Spleen (tissue), 7 donors: ENCODE results near the gene IDH1.

ENCODE experiments used
- POLR2A ChIP-seq, 3 donors: fragments of 450-650 bp; IDR thresholded peaks; one replicate each; pipeline ENCODE4 v1.5.1; 2017; ENCODE audit warnings: antibody characterized with exemption in 3 of 3, mild to moderate bottlenecking in 1 of 3
- POLR2AphosphoS5 ChIP-seq, 3 donors: sonication (generic); formaldehyde crosslinking; IDR thresholded peaks; one replicate each; pipeline ENCODE4 v1.5.1; 2017; ENCODE audit warnings: antibody characterized with exemption in 3 of 3
- TF ChIP-seq, protein P1 (sequence below), 11 experiments: fragments of 200-600 bp in 7 of 11; fragments of 450-650 bp in 4 of 11; sonication (generic) in 4 of 11; IDR thresholded peaks in 8 of 11; conservative IDR thresholded peaks in 3 of 11; 1 replicate in 7 of 11; 2 replicates in 4 of 11; pipeline versions ENCODE4 v1.4.0 to v1.8.0; 2016 to 2021; ENCODE audit warnings: antibody characterized with exemption in 11 of 11, inconsistent platforms in 4 of 11, mild to moderate bottlenecking in 1 of 11
- donor health status: DM: no; HTN: no; CAD: no; lungs with moderate emphysema.
- donor health status: DM: no; HTN: no; CAD: no.
- donor health status: DM: no; HTN: no; CAD: no.

GRCh38 chr2:208285853-208286252 is 31.0 kb upstream of the IDH1 start:
- TF ChIP-seq, protein P1, sequence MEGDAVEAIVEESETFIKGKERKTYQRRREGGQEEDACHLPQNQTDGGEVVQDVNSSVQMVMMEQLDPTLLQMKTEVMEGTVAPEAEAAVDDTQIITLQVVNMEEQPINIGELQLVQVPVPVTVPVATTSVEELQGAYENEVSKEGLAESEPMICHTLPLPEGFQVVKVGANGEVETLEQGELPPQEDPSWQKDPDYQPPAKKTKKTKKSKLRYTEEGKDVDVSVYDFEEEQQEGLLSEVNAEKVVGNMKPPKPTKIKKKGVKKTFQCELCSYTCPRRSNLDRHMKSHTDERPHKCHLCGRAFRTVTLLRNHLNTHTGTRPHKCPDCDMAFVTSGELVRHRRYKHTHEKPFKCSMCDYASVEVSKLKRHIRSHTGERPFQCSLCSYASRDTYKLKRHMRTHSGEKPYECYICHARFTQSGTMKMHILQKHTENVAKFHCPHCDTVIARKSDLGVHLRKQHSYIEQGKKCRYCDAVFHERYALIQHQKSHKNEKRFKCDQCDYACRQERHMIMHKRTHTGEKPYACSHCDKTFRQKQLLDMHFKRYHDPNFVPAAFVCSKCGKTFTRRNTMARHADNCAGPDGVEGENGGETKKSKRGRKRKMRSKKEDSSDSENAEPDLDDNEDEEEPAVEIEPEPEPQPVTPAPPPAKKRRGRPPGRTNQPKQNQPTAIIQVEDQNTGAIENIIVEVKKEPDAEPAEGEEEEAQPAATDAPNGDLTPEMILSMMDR (IDR thresholded peaks at IDR 0.05 in 8 of 11, conservative IDR thresholded peaks at IDR 0.05 in 3 of 11), result no peak
- TF ChIP-seq POLR2AphosphoS5 (IDR thresholded peaks at IDR 0.05) (no peak), POLR2A (IDR thresholded peaks at IDR 0.05) (no peak)
